Trophoblast cell (in vitro differentiated cells and primary cell): Measurements from ENCODE around the gene ZNG1F.
"Not testable (repeated sequence)": the region's sequence is repeated elsewhere in the genome, so short reads cannot be mapped to it uniquely, and the experiment has no call there.

ENCODE experiments used
- DNase-seq, 2 donors: peaks; one replicate each; pipeline ENCODE4 v3.0.0-alpha.2; 2016
- H2AFZ ChIP-seq: 2 replicates; pipeline ENCODE4 v1.6.1; 2013; ENCODE audit warnings: low read length, moderate library complexity, mild to moderate bottlenecking; ENCODE audit not compliant: insufficient read depth, poor library complexity
- H2AK5ac ChIP-seq: 2 replicates; pipeline ENCODE4 v1.6.1; 2013; ENCODE audit warnings: mild to moderate bottlenecking, low read length
- H2BK120ac ChIP-seq: 2 replicates; pipeline ENCODE4 v1.6.1; 2013; ENCODE audit warnings: low read length, mild to moderate bottlenecking, moderate library complexity; ENCODE audit not compliant: insufficient read depth, poor library complexity
- H2BK12ac ChIP-seq: 2 replicates; pipeline ENCODE4 v1.6.1; 2013; ENCODE audit warnings: mild to moderate bottlenecking, low read length, moderate library complexity
- H2BK5ac ChIP-seq: 2 replicates; pipeline ENCODE4 v1.6.1; 2013; ENCODE audit warnings: low read length, low read depth, moderate library complexity, mild to moderate bottlenecking; ENCODE audit not compliant: poor library complexity
- H3K14ac ChIP-seq: 2 replicates; pipeline ENCODE4 v1.6.1; 2013; ENCODE audit warnings: mild to moderate bottlenecking, low read length
- H3K18ac ChIP-seq: 2 replicates; pipeline ENCODE4 v1.6.1; 2013; ENCODE audit warnings: mild to moderate bottlenecking, low read length
- H3K23ac ChIP-seq: 2 replicates; pipeline ENCODE4 v1.6.1; 2013; ENCODE audit warnings: low read length
- H3K27ac ChIP-seq: 2 replicates; pipeline ENCODE4 v1.5.1; 2013; ENCODE audit warnings: low read depth, mild to moderate bottlenecking, inconsistent platforms, low read length, moderate library complexity
- H3K27me3 ChIP-seq: 2 replicates; pipeline ENCODE4 v1.6.1; 2013; ENCODE audit warnings: inconsistent platforms, mild to moderate bottlenecking, low read length, moderate library complexity; ENCODE audit not compliant: insufficient read depth
- H3K36me3 ChIP-seq, 2 experiments: 1 replicate in 1 of 2; 2 replicates in 1 of 2; pipeline ENCODE4 v1.6.1; 2013; ENCODE audit warnings: low read length in 2 of 2, mild to moderate bottlenecking in 2 of 2, moderate library complexity in 1 of 2; ENCODE audit not compliant: insufficient read depth in 2 of 2, control insufficient read depth in 1 of 2
- H3K4ac ChIP-seq: 2 replicates; pipeline ENCODE4 v1.6.1; 2013; ENCODE audit warnings: low read depth, mild to moderate bottlenecking, low read length, moderate library complexity
- H3K4me1 ChIP-seq, 2 experiments: 1 replicate in 1 of 2; 2 replicates in 1 of 2; pipeline ENCODE4 v1.6.1; 2013; ENCODE audit warnings: low read length in 2 of 2, mild to moderate bottlenecking in 2 of 2, moderate library complexity in 1 of 2; ENCODE audit not compliant: insufficient read depth in 2 of 2, control insufficient read depth in 1 of 2
- H3K4me2 ChIP-seq: 2 replicates; pipeline ENCODE4 v1.6.1; 2013; ENCODE audit warnings: inconsistent platforms, mild to moderate bottlenecking, low read length, moderate library complexity
- H3K4me3 ChIP-seq: 2 replicates; pipeline ENCODE4 v1.5.1; 2013; ENCODE audit warnings: mild to moderate bottlenecking, low read depth, low read length, inconsistent platforms
- H3K79me1 ChIP-seq: one replicate; pipeline ENCODE4 v1.6.1; 2013; ENCODE audit warnings: low read length
- H3K79me2 ChIP-seq: 2 replicates; pipeline ENCODE4 v1.6.1; 2013; ENCODE audit warnings: low read length, mild to moderate bottlenecking; ENCODE audit not compliant: control insufficient read depth, insufficient read depth, poor library complexity
- H3K9ac ChIP-seq: 2 replicates; pipeline ENCODE4 v1.6.1; 2013; ENCODE audit warnings: mild to moderate bottlenecking, low read length
- H3K9me3 ChIP-seq: 2 replicates; pipeline ENCODE4 v1.6.1; 2013; ENCODE audit warnings: low read depth, mild to moderate bottlenecking, control low read depth, inconsistent platforms, low read length; ENCODE audit not compliant: insufficient read depth
- H4K12ac ChIP-seq: 2 replicates; pipeline ENCODE4 v1.6.1; 2013; ENCODE audit warnings: low read depth, mild to moderate bottlenecking, low read length, moderate library complexity
- H4K8ac ChIP-seq: 2 replicates; pipeline ENCODE4 v1.6.1; 2013; ENCODE audit warnings: low read depth, mild to moderate bottlenecking, low read length, moderate library complexity
- H4K91ac ChIP-seq: one replicate; pipeline ENCODE4 v1.6.1; 2013; ENCODE audit warnings: low read depth, mild to moderate bottlenecking, low read length, moderate library complexity
- WGBS: extraction: QIAGEN DNeasy Blood & Tissue Kit; methylation state at CpG from one replicate; pipeline ENCODE4 v1.1.7; 2013; ENCODE audit warnings: missing lambda C conversion rate; ENCODE audit not compliant: insufficient read length, insufficient coverage; ENCODE audit errors: extremely low coverage; 5-methylcytosine and 5-hydroxymethylcytosine counted together

ZNG1F gene

DNA sequence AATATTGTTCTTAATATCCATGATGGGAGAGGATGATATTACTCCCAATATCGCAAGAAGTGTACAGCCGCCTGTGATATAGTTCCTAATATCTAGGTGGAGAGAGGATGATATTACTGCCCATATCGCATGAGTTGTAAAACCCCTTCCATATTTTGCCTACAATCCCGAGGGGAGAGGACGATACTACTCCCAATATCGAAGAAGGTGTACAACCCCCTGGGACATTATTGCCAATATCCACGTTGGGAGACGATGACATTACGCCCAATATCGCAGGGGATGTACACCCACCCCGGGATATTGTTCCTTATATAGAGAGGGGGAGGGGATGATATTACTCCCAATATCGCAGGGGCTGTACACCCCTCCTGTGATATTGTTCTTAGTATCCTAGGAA, 77.7 kb downstream of the ZNG1F start:
- H3K79me1 ChIP-seq, H4K12ac ChIP-seq, H3K27me3 ChIP-seq, H3K23ac ChIP-seq, H3K14ac ChIP-seq, H2AFZ ChIP-seq, H3K36me3 ChIP-seq, H3K4me3 ChIP-seq, H3K4me2 ChIP-seq, H3K9ac ChIP-seq, H3K4ac ChIP-seq, H3K79me2 ChIP-seq, H2BK5ac ChIP-seq, H2BK12ac ChIP-seq, H3K18ac ChIP-seq, DNase-seq, H4K91ac ChIP-seq, H3K27ac ChIP-seq, H2BK120ac ChIP-seq, H3K9me3 ChIP-seq, H2AK5ac ChIP-seq, H4K8ac ChIP-seq, H3K4me1 ChIP-seq: not testable (repeated sequence)
- no CpG with 5 or more reads among the region's 12 CpGs for WGBS

DNA sequence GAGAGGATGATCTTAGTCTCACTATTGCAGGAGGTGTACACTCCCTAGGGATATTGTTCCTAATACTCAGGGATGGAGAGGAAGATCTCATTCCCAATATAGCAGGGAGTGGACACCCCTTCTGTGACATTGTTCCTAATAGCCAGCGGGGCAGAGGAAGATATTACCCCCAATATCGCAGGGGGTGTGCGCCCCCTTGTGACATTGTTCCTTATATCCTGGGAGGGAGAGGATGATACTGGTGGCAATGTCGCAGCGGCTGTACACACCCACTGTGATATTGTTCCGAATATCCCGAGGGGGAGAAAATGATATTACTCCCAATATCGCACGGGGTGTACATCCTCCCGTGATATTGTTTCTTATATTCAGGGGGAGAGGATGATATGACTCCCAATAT, 78.2 kb downstream of the ZNG1F start:
- H4K8ac ChIP-seq, H2BK120ac ChIP-seq, H3K27me3 ChIP-seq, H3K18ac ChIP-seq, H2BK12ac ChIP-seq, H4K91ac ChIP-seq, H2AFZ ChIP-seq, H3K23ac ChIP-seq, H3K9me3 ChIP-seq, H2AK5ac ChIP-seq, H3K4me3 ChIP-seq, H3K79me1 ChIP-seq, H3K36me3 ChIP-seq, H3K79me2 ChIP-seq, H2BK5ac ChIP-seq, H3K4me1 ChIP-seq, H3K9ac ChIP-seq, H4K12ac ChIP-seq, DNase-seq, H3K4me2 ChIP-seq, H3K27ac ChIP-seq, H3K4ac ChIP-seq, H3K14ac ChIP-seq: not testable (repeated sequence)
- WGBS, result no CpG with 5 or more reads among the region's 10 CpGs

DNA sequence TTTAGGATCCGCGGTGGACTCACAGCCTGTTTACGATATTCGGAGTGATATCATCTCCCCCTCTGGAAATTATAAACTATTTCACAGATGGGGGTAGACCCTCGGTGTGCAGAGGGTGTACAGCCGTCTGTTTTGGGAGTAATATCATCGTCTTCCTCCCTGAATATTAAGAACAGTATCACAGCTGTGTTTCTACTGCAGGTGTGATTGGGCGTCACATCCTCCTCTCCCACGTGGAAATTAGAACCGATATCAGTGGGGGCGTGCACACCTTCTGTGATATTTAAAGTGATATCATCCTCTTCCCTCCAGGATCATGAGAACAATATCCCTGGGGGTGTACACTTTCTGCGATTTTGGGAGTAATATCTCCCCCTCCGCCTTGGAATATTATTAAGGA, 79.9 kb downstream of the ZNG1F start:
- not testable (repeated sequence) for H3K4me3 ChIP-seq, H2AK5ac ChIP-seq, H3K36me3 ChIP-seq, H2BK5ac ChIP-seq, H2BK120ac ChIP-seq, H2BK12ac ChIP-seq, H3K9ac ChIP-seq, H4K8ac ChIP-seq, H3K27me3 ChIP-seq, H3K18ac ChIP-seq, H3K79me1 ChIP-seq, H3K9me3 ChIP-seq, H3K14ac ChIP-seq, H3K4ac ChIP-seq, H3K79me2 ChIP-seq, H4K91ac ChIP-seq, H3K23ac ChIP-seq, DNase-seq, H3K4me1 ChIP-seq, H2AFZ ChIP-seq, H3K4me2 ChIP-seq, H3K27ac ChIP-seq, H4K12ac ChIP-seq
- WGBS, result no CpG with 5 or more reads among the region's 13 CpGs

DNA sequence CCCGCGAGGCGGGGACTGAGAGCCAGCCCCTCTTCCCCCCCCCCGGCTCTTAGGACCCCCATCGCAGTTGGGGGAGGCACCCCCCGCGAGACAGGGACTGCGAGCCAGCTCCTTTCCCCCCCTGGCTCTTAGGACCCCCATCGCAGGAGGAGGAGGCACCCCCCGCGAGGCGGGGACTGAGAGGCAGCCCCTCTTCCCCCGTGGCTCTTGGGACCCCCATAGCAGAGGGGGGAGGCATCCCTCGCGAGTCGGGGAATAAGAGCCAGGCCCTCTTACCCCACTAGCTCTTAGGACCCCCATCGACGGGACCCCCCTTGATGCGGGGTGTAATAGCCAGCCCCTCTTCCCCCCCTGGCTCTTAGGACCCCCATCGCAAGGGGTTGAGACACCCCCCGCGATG, 80.3 kb downstream of the ZNG1F start:
- not testable (repeated sequence) for H3K9ac ChIP-seq, H3K14ac ChIP-seq, H3K36me3 ChIP-seq, H3K27ac ChIP-seq, H3K23ac ChIP-seq, H3K4me2 ChIP-seq, H2BK120ac ChIP-seq, DNase-seq, H3K4me1 ChIP-seq, H3K27me3 ChIP-seq, H2BK5ac ChIP-seq, H3K18ac ChIP-seq, H4K12ac ChIP-seq, H4K8ac ChIP-seq, H3K79me2 ChIP-seq, H2AFZ ChIP-seq, H4K91ac ChIP-seq, H3K4ac ChIP-seq, H2BK12ac ChIP-seq, H3K9me3 ChIP-seq, H3K4me3 ChIP-seq, H3K79me1 ChIP-seq, H2AK5ac ChIP-seq
- WGBS, result no CpG with 5 or more reads among the region's 22 CpGs
